ENCODE measurements around the gene MGST1. TPM values are rescaled to one million over a fixed set of nuclear protein-coding genes. Genes with fewer than 3 reads are reported as not detected.

The MGST1 gene
- polyA plus RNA-seq, 3 donors, result 38.4 to 43.3 (median 43.0) TPM

Other genes starting within 250 kb of the MGST1 start
- gene SLC15A5, start 70.0 kb upstream of the MGST1 start, polyA plus RNA-seq (ENCODE audit: insufficient read length in 3 of 3), result not detected